Cardiac fibroblast (primary cell): ENCODE results near the gene LYPD6.

Experiments
- DNase-seq, 2 donors: peaks; one replicate each; pipeline versions ENCODE4 v3.0.0 to v3.0.0-alpha.2; 2010; ENCODE audit warnings: low read depth in 2 of 2
- H3K4me3 ChIP-seq, 2 donors: replicated peaks in 1 of 2; 1 replicate in 1 of 2; 2 replicates in 1 of 2; pipeline ENCODE4 v1.5.1; 2011; ENCODE audit warnings: low read depth in 2 of 2, low read length in 2 of 2, mild to moderate bottlenecking in 2 of 2, moderate library complexity in 1 of 2
- TF ChIP-seq, protein P1 (sequence below): IDR thresholded peaks from one replicate; pipeline ENCODE4 v1.5.1; 2011; ENCODE audit warnings: low read depth, mild to moderate bottlenecking, low read length, inconsistent platforms

The LYPD6 gene

DNA sequence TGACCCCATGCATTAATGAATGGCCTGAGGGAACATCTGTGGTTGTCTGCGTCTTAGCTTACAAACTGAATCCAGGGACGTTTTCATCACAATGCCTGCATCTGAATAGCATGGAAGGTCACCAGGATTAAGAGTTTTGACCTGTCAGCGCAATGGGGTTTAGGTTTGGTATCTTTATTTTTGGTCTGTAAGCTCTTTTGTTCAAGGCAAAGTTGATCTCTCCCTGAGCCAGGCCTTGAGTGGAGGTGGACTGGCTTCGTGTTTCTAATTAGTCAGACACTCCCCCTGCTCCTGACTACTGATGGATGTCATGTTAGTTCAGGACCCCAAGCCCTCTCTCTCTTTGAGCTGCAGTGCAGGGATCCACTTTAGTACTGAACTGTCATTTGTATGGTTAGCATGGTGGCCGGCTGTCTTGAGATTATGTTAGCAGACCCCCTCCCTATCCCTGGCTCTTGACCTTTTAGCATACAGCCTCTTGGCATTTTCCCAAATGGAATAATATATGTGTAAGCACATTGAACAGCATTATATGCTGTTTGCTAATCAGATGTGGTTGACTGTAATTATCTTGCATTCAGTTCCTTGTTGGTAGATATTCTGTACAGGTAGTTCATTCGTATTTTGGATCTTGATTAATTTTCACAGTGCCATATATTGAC, 59.2 kb downstream of the LYPD6 start:
- H3K4me3 ChIP-seq = no peak overlapping the region
- TF ChIP-seq, protein P1, sequence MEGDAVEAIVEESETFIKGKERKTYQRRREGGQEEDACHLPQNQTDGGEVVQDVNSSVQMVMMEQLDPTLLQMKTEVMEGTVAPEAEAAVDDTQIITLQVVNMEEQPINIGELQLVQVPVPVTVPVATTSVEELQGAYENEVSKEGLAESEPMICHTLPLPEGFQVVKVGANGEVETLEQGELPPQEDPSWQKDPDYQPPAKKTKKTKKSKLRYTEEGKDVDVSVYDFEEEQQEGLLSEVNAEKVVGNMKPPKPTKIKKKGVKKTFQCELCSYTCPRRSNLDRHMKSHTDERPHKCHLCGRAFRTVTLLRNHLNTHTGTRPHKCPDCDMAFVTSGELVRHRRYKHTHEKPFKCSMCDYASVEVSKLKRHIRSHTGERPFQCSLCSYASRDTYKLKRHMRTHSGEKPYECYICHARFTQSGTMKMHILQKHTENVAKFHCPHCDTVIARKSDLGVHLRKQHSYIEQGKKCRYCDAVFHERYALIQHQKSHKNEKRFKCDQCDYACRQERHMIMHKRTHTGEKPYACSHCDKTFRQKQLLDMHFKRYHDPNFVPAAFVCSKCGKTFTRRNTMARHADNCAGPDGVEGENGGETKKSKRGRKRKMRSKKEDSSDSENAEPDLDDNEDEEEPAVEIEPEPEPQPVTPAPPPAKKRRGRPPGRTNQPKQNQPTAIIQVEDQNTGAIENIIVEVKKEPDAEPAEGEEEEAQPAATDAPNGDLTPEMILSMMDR = no peak
- no peak for DNase-seq

DNA sequence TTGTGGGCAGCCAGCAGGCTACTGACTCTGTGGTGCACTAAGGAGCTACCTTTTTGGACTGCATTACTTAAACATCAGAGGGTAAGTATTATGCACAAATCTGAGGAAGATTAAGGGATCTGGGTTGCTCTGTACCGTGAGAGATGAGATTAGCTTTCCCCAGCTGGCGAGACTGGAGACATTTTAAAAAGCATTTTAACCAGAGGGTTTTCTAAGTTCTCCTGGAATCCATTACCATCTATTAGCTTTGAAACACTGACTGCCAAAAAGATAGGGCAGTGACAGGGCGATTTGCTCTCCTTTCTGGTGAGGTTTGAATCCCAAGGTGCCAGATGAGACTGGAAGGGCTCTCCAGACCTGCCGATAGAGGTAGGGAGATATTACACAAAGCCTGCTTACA, 63.2 kb downstream of the LYPD6 start:
- DNase-seq = no peak
- H3K4me3 ChIP-seq = no peak overlapping the region
- TF ChIP-seq, protein P1 = no peak

DNA sequence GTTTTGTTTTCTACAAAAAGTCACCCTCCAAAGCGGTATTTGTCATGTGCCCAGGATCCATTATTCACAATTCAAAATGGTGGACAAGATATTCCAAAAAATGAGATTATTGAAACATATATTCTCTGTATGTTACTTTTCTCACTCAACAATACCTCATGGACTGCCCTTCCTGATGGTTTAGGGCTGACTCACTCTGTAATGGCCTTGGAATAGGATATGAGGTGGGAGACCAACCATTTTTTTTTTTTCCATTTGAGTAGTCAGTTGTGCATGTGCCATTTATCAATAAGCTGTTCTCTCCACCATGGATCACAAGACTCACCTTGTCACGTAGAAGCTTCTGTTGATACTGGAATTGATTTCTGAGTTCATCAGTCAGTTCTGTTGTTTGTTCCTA, 64.5 kb downstream of the LYPD6 start:
- H3K4me3 ChIP-seq = no peak overlapping the region
- TF ChIP-seq, protein P1 = no peak
- DNase-seq = no peak

DNA sequence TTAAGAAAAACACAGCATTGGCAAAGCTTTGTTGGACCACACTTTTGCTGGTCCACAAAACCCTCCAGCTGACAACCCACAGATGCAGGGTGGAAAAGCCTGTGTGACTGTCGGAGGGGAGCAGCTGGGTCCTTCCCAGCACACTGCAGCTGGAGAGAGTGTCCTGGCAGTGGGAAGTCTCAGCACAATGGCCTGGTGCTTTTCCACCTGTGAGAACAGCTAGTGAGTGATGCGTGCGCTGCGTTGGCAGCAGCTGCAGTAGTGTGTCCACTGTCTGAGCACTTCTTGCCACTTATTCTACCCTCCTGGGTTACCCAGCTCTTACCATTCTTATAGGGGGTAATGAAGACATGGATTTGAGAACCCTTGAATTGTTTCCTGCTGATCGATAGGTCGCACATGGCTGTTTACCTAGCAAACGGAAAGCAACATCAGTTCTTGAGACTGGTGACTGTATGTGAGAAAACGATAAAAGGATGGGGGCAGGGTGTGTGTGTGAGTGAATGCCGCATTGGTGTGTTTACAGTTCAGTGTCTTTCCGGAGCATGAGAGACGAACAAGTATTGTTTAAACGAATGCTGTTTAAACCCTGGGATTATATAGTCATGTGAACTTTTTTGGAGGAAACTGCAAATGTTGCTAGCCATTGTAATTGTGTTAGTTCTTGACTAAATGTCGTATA, 69.7 kb downstream of the LYPD6 start:
- TF ChIP-seq, protein P1 = no peak
- no peak overlapping the region for H3K4me3 ChIP-seq
- no peak for DNase-seq

DNA sequence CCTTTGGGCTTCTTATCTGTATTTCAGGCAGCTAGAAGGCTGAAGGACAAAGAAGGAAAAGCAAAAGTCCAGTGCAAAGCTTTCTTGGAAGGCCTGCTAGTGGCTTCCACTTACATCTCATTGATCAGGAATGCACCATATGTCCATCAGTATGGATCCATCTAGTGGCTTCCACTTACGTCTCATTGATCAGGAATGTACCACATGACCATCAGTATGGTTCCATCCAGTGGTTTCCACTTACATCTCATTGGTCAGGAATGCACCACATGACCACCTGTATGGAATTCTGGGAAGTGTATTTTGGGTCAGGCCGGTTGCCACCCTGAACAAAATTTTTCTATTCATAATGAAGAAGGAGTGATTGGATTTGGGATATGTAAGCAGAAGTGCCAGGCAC, 70.6 kb downstream of the LYPD6 start:
- no peak for DNase-seq
- H3K4me3 ChIP-seq = no peak overlapping the region
- TF ChIP-seq, protein P1 = no peak

DNA sequence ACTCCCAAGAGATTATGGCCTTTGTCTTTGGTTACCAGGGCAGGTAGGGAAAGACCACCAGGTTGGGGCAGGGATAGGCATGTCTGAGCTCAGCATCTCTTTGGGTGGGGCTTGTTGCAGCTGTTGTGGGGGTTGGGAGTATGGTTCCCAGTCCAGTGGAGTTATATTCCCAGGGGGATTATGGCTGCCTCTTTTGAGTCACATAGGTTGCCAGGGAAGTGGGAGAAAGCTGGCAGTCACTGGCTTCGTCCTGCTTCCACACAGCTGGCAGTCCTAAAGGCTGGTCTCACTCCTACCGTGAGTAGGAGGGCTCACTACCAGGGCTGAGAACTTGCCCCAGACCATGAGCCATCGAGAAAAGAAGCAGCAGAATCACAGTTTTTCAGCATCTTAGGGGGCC, 79.1 kb downstream of the LYPD6 start:
- TF ChIP-seq, protein P1 = no peak
- no peak overlapping the region for H3K4me3 ChIP-seq
- no peak for DNase-seq
